NCI-H82 (cell line): ENCODE measurements around the gene CRTAC1.

Experiments
- DNase-seq: peaks from one replicate; lab custom pipeline; 2025; lab: John Stamatoyannopoulos, UW

Gene CRTAC1

DNA sequence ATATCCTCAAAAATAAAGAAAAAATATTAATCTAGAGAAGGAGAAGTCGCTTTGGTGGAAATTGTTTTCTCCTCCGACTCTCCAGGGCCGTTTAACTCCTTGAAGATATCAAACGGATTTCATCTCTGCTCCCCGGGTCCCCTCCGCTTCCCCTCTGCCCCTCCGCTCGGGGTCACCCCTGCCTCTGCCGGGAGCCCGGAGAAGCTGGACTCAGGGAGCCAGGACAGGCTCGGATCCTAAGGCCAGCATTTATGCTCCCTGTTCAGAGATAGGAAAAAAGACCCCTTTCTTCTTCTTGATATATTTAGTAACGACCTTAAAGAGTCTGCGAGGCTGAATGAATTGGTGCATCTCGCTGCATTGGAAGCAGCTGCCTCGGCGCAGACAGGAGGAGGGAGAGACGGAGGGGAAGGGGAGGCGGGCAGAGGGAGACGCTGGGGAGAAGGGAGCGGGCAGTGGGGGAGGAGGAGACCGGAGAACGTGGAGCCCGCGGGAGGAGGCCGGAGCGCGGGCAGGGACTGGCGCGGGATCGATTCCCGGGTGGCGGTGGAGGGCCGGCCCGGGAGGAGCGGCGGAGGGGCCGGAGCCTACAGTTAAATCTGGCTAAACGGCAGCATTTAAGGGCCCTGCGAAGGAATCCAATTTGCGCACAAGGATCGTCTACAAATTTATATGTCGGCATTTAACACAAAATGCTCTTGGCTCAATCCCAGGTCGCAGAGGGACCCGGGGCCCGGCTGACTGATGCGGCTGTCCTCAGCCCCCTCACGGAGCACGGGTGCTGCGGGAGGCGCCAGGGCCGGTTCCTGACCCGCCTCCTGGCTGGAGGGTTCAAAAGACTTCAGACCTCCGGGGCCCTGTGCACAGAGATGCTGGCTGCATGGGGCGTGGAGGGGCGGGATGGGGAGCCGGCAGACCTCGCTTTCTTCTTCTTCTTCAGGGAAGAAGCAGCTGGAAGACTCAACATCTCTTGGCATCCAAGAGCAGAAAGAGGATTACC is 55.6 kb downstream of the CRTAC1 start:
- DNase-seq, result no peak

GRCh38 chr10:97974100-97974499 is 56.3 kb downstream of the CRTAC1 start:
- DNase-seq, result no peak

DNA sequence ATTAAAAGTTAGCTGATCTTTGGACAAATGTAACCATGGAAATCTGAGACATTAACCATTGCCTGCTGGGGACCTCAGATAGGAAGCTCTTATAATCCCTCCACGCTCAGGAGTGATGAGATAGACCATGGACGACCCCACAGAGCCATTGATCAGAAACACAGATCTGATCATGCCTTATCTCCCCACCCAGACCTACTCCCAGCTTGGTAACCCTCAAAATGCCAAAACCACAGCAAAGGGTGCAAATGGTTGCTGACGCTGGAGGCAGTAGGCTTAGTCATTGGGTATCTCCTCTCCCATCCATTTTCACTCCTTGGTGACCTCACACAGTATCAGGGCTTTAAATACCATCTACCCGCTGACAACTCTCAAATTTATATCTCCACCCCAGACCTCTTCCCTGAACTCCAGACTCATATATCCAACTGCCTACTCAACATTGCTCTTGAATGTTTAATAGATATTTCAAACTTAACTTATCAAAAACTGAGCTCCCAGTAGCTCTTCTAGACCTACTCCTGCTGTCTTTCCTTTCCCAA is 60.8 kb downstream of the CRTAC1 start:
- DNase-seq, result no peak

DNA sequence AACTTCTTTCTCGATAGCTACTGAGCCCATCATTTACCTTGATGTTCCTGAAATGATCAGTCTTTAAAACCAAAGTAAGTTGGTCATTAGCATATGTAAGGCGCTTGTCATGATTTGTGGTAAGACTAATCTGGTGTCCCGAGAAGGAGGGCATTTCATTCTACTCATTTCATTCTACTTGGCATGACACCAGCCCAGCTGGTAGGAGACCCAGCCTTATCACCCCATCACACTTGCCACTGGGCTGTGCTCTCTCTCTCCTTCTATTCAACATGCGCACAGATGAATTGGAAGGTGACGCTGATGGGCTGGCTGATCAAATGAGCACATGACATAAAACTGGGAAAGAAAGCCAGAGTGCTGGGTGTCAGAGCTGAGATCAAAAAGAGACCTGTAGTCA is 65.7 kb downstream of the CRTAC1 start:
- DNase-seq, result no peak

GRCh38 chr10:97961945-97962344 is 68.5 kb downstream of the CRTAC1 start:
- no peak for DNase-seq

- no peak for DNase-seq
Observed at GRCh38 chr10:97960269-97961056, 70.0 kb downstream of the CRTAC1 start.

DNA sequence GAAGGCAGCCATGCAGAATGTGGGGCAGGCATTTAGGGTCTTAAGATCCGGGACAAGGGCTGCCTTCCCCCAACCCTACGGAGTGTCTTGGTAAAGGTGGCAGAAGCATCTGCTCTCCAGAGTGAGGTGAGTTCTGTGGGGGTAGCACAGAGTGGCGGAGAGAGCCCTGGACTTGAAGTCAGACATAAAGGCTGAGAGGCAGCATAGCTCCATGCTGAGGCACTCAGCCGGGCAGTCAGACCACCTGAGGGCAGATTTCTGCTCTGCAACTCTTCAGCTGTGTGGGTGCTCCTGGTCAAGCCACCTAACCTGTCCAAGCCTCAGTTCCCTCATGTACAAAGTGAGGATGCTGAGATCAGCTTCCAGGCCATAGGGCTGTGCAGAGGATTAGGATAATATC is 81.0 kb downstream of the CRTAC1 start:
- no peak for DNase-seq

- DNase-seq, result no peak
Observed at GRCh38 chr10:97948822-97949221, 81.6 kb downstream of the CRTAC1 start.

- no peak for DNase-seq
Observed at GRCh38 chr10:97944772-97945171, 85.6 kb downstream of the CRTAC1 start.

- DNase-seq, result peak; percentile 1
Observed at GRCh38 chr10:97943294-97943693, 87.1 kb downstream of the CRTAC1 start.

GRCh38 chr10:97940534-97940933 is 89.9 kb downstream of the CRTAC1 start:
- DNase-seq, result no peak

GRCh38 chr10:97939446-97939990 is 90.9 kb downstream of the CRTAC1 start:
- DNase-seq, result no peak

GRCh38 chr10:97937928-97938327 is 92.5 kb downstream of the CRTAC1 start:
- no peak for DNase-seq

GRCh38 chr10:97937054-97937453 is 93.4 kb downstream of the CRTAC1 start:
- DNase-seq, result no peak

DNA sequence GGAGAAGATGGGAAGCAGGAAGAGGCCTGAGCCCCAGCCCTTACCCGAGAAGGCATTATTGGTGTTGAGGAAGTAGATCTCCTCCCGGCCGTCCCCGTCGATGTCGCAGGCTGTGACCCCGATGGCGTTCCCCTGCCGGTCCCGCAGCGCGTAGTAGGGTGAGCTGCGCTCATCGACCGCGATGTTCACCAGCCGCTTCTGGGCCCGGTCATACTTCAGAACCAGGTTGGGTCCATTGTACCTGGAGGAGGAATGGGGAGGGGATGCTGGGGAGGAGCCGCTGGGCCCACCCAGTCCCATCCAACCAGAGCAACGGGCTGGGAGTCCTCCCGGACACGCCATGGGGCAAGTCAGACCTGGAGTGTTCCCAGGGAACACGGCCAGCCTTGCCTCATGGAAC is 94.3 kb downstream of the CRTAC1 start:
- DNase-seq, result no peak

- no peak for DNase-seq
Observed at GRCh38 chr10:97932932-97933530, 97.4 kb downstream of the CRTAC1 start.

DNA sequence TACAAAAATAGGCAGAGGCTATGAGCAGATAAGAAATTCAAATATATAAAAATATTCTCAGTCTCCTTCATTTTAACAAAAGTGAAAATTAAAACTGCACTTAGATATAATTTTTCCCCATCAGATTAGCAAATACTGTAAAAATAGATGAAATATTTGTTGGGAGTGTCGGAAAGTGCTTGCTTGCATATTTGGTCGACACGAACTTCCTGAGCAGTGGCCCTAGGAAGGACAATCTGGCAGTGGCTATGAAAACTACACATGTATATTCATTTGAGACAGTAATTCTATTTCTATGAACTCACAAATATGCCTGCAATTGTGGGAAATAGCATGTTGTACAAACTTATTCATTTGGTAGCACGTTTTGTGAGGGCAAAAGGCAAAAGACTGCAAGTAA is 99.4 kb downstream of the CRTAC1 start:
- no peak for DNase-seq

- DNase-seq, result no peak
Observed at GRCh38 chr10:97928897-97929296, 101.5 kb downstream of the CRTAC1 start.

DNA sequence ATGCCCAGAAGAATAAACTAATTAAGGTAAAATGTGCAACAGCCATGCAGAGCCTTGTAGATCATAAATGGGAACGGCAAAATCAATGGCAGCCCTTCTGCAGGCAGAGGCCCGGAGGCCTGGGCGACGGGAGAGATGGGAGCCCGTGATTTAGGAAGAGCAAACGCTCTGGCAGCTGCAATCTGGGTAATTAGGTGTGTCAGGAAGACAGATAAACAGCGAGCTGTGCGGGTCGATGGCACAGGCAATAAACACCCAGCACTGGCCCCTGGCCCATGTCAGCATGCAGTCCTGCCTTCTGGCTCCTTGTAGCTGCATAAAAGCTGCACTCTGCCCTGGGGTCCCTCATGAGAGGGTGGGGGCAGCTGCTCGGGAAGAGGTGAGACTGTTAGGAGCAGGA is 102.8 kb downstream of the CRTAC1 start:
- no peak for DNase-seq

- DNase-seq, result no peak
Observed at GRCh38 chr10:97926055-97926454, 104.4 kb downstream of the CRTAC1 start.

DNA sequence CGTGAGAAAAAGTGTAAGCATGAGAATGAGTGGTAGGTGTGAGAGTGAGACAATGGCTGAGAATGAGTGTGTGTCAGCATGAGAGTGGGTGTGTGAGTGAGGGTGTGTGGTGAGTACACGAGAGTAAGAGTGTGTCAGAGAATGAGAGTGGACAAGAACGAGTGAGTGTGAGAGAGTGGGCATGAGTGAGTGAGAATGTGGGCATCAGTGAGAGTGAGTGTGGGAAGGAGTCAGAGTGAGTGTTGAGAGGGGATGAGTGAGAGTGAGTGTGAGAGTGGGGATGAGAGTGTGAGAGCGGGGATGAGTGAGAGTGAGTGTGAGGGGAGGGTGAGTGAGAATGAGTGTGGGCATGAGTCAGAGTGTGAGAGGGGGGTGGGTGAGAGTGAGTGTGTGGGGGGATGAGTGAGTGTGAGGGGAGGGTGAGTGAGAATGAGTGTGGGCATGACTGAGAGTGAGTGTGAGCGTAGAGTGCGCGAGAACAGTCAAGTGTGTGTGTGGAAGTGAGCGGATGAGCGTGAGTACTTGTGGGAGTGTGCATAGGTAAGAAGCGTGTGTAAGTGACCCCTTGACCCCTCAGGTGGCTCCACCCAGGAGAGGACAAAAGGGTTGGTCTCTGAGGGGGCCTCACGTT is 105.0 kb downstream of the CRTAC1 start:
- DNase-seq, result no peak

DNA sequence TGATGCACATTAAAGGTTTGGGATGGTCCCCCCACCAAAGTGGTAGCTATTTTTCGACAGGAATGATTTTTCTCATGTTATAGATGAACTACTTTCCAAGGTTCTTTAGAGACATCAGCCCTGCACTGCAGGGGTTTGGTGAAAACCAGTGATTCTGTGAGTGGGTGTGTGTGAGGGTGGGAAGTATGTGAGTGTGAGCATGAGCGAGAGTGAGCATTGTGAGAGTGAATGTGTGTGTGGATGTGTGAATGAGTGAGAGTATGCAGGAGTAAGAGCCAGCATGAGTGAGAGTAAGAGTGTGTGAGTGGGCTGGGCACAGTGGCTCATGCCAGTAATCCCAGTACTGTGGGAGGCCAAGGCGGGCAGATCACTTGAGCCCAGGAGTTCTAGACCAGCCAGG is 105.7 kb downstream of the CRTAC1 start:
- no peak for DNase-seq
